PC-3 (cell line): ENCODE measurements around the gene ABHD16A.

Experiments used
- EZH2 ChIP-seq: fragments of 300-600 bp; sonication (generic); IDR thresholded peaks from one replicate; pipeline ENCODE4 v1.6.1; 2017; ENCODE audit warnings: antibody characterized with exemption, mild to moderate bottlenecking, low read length; ENCODE audit not compliant: unreplicated experiment
- EZH2phosphoT487 ChIP-seq: fragments of 300-600 bp; sonication (generic); IDR thresholded peaks from 2 replicates; pipeline ENCODE4 v1.6.1; 2018; ENCODE audit warnings: mild to moderate bottlenecking, antibody characterized with exemption, low read length, borderline replicate concordance
- TF ChIP-seq, protein P1 (sequence below): fragments of 300-600 bp; sonication (generic); conservative IDR thresholded peaks from 2 replicates; pipeline ENCODE4 v1.5.1; 2017; ENCODE audit warnings: antibody characterized with exemption, low read depth, mild to moderate bottlenecking, low read length

DNA sequence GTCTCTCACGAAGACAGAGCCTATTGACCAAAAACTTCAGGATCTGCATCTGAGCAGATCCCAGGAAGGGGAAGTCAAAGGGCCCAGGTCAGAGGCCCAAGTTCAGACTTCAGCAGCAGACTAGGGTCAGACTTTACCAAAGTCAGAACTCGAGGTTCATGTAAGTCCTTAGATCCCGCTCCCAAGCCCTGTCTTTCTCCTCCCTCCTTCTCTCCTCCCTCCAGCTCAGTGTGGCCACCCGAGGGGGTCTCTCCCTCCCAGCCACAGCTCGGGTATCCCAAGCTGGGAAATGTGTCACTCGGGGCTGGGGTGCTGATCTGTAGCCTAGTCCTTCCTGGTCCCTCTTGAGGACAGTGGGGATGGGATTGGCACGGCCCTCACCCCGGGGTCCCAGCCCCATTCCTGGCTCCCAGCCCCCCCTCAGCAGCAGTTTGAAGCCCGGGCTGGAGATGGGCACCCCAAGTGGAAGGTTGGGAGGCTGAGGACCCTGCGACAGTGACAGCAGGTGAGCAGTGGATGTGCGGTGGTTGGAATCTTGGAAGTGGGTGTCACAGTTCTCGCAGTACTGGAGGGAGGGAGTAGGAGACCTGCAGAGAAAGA, 40.9 kb downstream of the ABHD16A start:
- TF ChIP-seq, protein P1, sequence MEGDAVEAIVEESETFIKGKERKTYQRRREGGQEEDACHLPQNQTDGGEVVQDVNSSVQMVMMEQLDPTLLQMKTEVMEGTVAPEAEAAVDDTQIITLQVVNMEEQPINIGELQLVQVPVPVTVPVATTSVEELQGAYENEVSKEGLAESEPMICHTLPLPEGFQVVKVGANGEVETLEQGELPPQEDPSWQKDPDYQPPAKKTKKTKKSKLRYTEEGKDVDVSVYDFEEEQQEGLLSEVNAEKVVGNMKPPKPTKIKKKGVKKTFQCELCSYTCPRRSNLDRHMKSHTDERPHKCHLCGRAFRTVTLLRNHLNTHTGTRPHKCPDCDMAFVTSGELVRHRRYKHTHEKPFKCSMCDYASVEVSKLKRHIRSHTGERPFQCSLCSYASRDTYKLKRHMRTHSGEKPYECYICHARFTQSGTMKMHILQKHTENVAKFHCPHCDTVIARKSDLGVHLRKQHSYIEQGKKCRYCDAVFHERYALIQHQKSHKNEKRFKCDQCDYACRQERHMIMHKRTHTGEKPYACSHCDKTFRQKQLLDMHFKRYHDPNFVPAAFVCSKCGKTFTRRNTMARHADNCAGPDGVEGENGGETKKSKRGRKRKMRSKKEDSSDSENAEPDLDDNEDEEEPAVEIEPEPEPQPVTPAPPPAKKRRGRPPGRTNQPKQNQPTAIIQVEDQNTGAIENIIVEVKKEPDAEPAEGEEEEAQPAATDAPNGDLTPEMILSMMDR: no peak
- TF ChIP-seq EZH2 (no peak), EZH2phosphoT487 (no peak)
